HepG2 (cell line): ENCODE measurements around the gene LRRC39. TPM values are rescaled to one million over a fixed set of nuclear protein-coding genes. Genes with fewer than 3 reads are reported as not detected.

Experiments used
- ATAC-seq: fragments of 200-7000 bp; cut with Tn5 transposase; 3 replicates; pipeline ENCODE4 v1.9.1; 2020; ENCODE audit warnings: mild to moderate bottlenecking, moderate library complexity
- BruUV-seq: library from RNA; stranded (reverse); fragments of 400-500 nt; replicated peaks from 2 replicates; lab custom pipeline; 2021; lab: Mats Ljungman, UMichigan
- CTCF ChIA-PET: fragments of 300-600 bp; formaldehyde crosslinking; extraction: SDS; loops from one replicate; lab custom pipeline; 2021; ENCODE audit warnings: low total read pairs, inconsistent platforms, low intra/inter-chr PET ratio; lab: Yijun Ruan, JAX
- POLR2A ChIA-PET: fragments of 350-600 bp; sonication (Branson Sonifier 250); formaldehyde crosslinking; loops from one replicate; lab custom pipeline; 2020; ENCODE audit warnings: antibody characterized with exemption, inconsistent platforms; lab: Yijun Ruan, JAX
- DNase-seq: peaks from one replicate; pipeline ENCODE4 v3.0.0-alpha.2; 2015; ENCODE audit warnings: low spot score
- FAIRE-seq: peaks from 3 replicates; lab custom pipeline; 2011; peaks lifted over from hg19 to GRCh38; lab: Jason Lieb, UNC
- H2AFZ ChIP-seq: one replicate; pipeline ENCODE4 v1.6.1; 2011; ENCODE audit warnings: low read length, inconsistent platforms
- H3K27ac ChIP-seq: fragments of 300-600 bp; 3 replicates; pipeline ENCODE4 v1.8.0; 2011; ENCODE audit warnings: mixed run types, mild to moderate bottlenecking, mixed read lengths, low read length, inconsistent platforms; ENCODE audit not compliant: insufficient read depth; ENCODE audit errors: extremely low read length
- H3K27me3 ChIP-seq, 2 experiments: fragments of 200-600 bp in 1 of 2; 2 replicates in 1 of 2; 3 replicates in 1 of 2; pipeline versions ENCODE4 v1.6.0 to v1.8.0; 2011; ENCODE audit warnings: low read length in 2 of 2, mild to moderate bottlenecking in 2 of 2, moderate library complexity in 2 of 2, inconsistent platforms in 1 of 2; ENCODE audit not compliant: insufficient read depth in 2 of 2, control insufficient read depth in 1 of 2
- H3K36me3 ChIP-seq, 2 experiments: fragments of 200-600 bp in 1 of 2; replicated peaks in 1 of 2; 2 replicates in 1 of 2; 3 replicates in 1 of 2; pipeline versions ENCODE4 v1.5.1 to v1.8.0; 2011; ENCODE audit warnings: low read length in 2 of 2, inconsistent platforms in 1 of 2; ENCODE audit not compliant: insufficient read depth in 2 of 2, control insufficient read depth in 1 of 2
- H3K4me1 ChIP-seq: 2 replicates; pipeline ENCODE4 v1.5.1; 2012; ENCODE audit warnings: low read length, inconsistent platforms; ENCODE audit not compliant: insufficient read depth
- H3K4me2 ChIP-seq: 2 replicates; pipeline ENCODE4 v1.6.0; 2011; ENCODE audit warnings: low read depth, low read length, inconsistent platforms
- H3K4me3 ChIP-seq, 3 experiments: fragments of 200-600 bp in 1 of 3; sonication (generic), shearing (Covaris generic) in 1 of 3; replicated peaks in 1 of 3; 2 replicates each; pipeline ENCODE4 v1.5.1; 2011 to 2016; ENCODE audit warnings: low read length in 3 of 3, inconsistent platforms in 2 of 3, low read depth in 2 of 3, mild to moderate bottlenecking in 2 of 3, control low read depth in 1 of 3, mixed read lengths in 1 of 3; ENCODE audit not compliant: insufficient read depth in 1 of 3
- H3K79me2 ChIP-seq: one replicate; pipeline ENCODE4 v1.6.1; 2011; ENCODE audit warnings: low read length, inconsistent platforms; ENCODE audit not compliant: insufficient read depth
- H3K9ac ChIP-seq: 2 replicates; pipeline ENCODE4 v1.6.0; 2011; ENCODE audit warnings: mild to moderate bottlenecking, low read depth, low read length, inconsistent platforms; ENCODE audit not compliant: insufficient read depth
- H3K9me3 ChIP-seq: 2 replicates; pipeline ENCODE4 v1.5.1; 2012; ENCODE audit warnings: mild to moderate bottlenecking, low read length
- H4K20me1 ChIP-seq: 2 replicates; pipeline ENCODE4 v1.6.0; 2011; ENCODE audit warnings: inconsistent platforms, mild to moderate bottlenecking, low read length, moderate library complexity; ENCODE audit not compliant: insufficient read depth
- CCAR2 ChIP-seq: fragments of 200-400 bp; formaldehyde crosslinking; optimal IDR thresholded peaks from 2 replicates; pipeline ENCODE3; 2018; ENCODE audit warnings: low read depth, mild to moderate bottlenecking, low read length, moderate library complexity
- FOXK1 ChIP-seq: sonication (generic); formaldehyde crosslinking; IDR thresholded peaks from 2 replicates; pipeline ENCODE4 v1.4.0; 2020; ENCODE audit warnings: low read depth, missing genetic modification reagents, borderline replicate concordance
- KLF6 ChIP-seq: IDR thresholded peaks from 2 replicates; pipeline ENCODE4 v1.8.0; 2016; ENCODE audit warnings: missing biosample characterization, missing genetic modification reagents
- PITX1 ChIP-seq: sonication (generic); formaldehyde crosslinking; IDR thresholded peaks from 2 replicates; pipeline ENCODE4 v1.5.1; 2020; ENCODE audit warnings: mild to moderate bottlenecking, missing genetic modification reagents
- POLR2G ChIP-seq: fragments of 200-400 bp; formaldehyde crosslinking; IDR thresholded peaks from 2 replicates; pipeline ENCODE4 v1.6.1; 2018; ENCODE audit warnings: mild to moderate bottlenecking, low read depth, low read length, moderate library complexity
- PTBP1 ChIP-seq: fragments of 200-400 bp; formaldehyde crosslinking; IDR thresholded peaks from 2 replicates; pipeline ENCODE4 v1.6.1; 2018; ENCODE audit warnings: low read length, low read depth; ENCODE audit not compliant: poor library complexity, severe bottlenecking
- RBFOX2 ChIP-seq: fragments of 200-400 bp; formaldehyde crosslinking; IDR thresholded peaks from 2 replicates; pipeline ENCODE4 v1.6.1; 2017; ENCODE audit warnings: low read depth, mild to moderate bottlenecking, low read length
- SIN3A ChIP-seq: IDR thresholded peaks from 2 replicates; pipeline ENCODE4 v1.6.1; 2011; ENCODE audit warnings: low read depth, mild to moderate bottlenecking, control low read depth, low read length, borderline replicate concordance
- SKI ChIP-seq: fragments of 450-650 bp; IDR thresholded peaks from one replicate; pipeline ENCODE4 v1.6.1; 2018; ENCODE audit warnings: mild to moderate bottlenecking; ENCODE audit not compliant: partially characterized antibody
- SP4 ChIP-seq: sonication (generic); formaldehyde crosslinking; IDR thresholded peaks from 2 replicates; pipeline ENCODE4 v1.8.1; 2023; ENCODE audit warnings: mild to moderate bottlenecking, missing genetic modification reagents
- TSC22D2 ChIP-seq: sonication (generic); formaldehyde crosslinking; IDR thresholded peaks from 2 replicates; pipeline ENCODE4 v1.5.1; 2020; ENCODE audit warnings: missing genetic modification reagents, mild to moderate bottlenecking, borderline replicate concordance
- ZBTB7A ChIP-seq: sonication (generic); formaldehyde crosslinking; IDR thresholded peaks from 2 replicates; pipeline ENCODE4 v1.8.0; 2022; ENCODE audit warnings: mild to moderate bottlenecking, missing genetic modification reagents
- ZNF496 ChIP-seq: sonication (generic); formaldehyde crosslinking; IDR thresholded peaks from 2 replicates; pipeline ENCODE4 v1.8.1; 2023; ENCODE audit warnings: mild to moderate bottlenecking, moderate library complexity, missing genetic modification reagents; ENCODE audit not compliant: insufficient replicate concordance
- ZSCAN25 ChIP-seq: sonication (generic); formaldehyde crosslinking; IDR thresholded peaks from 2 replicates; pipeline ENCODE4 v1.8.0; 2022; ENCODE audit warnings: mild to moderate bottlenecking, missing genetic modification reagents
- WGBS: methylation state at CpG from one replicate; pipeline ENCODE4 v1.1.6; 2017; ENCODE audit warnings: low lambda C conversion rate; 5-methylcytosine and 5-hydroxymethylcytosine counted together
- in situ Hi-C: cut with HindIII; loops from 2 replicates; pipeline ENCODE4 v1.10.0; 2017; ENCODE audit warnings: low pct_unique_long_range_greater_than_20kb; ENCODE audit not compliant: extremely low pct_ligation_motif_present
- intact Hi-C: fragments of 100-400 bp; cut with micrococcal nuclease; formaldehyde crosslinking; loops from one replicate; pipeline ENCODE4 v1.10.0; 2022; ENCODE audit not compliant: unreplicated experiment
- polyA plus RNA-seq, 8 experiments: library from polyadenylated mRNA; depleted of rRNA in 3 of 8; stranded (reverse) in 7 of 8; unstranded in 1 of 8; fragments of >200 nt; fragmentation: Illumina TruSeq in 4 of 8; extraction: Trizol in 4 of 8; gene quantifications; 2 replicates each; pipeline versions ENCODE4 v1.2.1 to v1.2.3, GENCODE V29; 2011 to 2016; ENCODE audit warnings: low read depth in 4 of 8, missing spikeins in 1 of 8, mixed read lengths in 1 of 8; ENCODE audit not compliant: insufficient read depth in 1 of 8
- total RNA-seq, 5 experiments: library from RNA; depleted of rRNA; stranded (reverse); fragments of >200 nt; fragmentation: Illumina TruSeq; extraction: Trizol; gene quantifications; 2 replicates each; pipeline ENCODE4 v1.2.3, GENCODE V29; 2016; ENCODE audit warnings: low read depth in 1 of 5
- TF ChIP-seq, protein P1 (sequence below): sonication (generic); formaldehyde crosslinking; IDR thresholded peaks from 2 replicates; pipeline ENCODE4 v1.4.0; 2020; ENCODE audit warnings: mild to moderate bottlenecking, low read depth, missing genetic modification reagents
- TF ChIP-seq, protein P2 (sequence below): sonication (generic); formaldehyde crosslinking; IDR thresholded peaks from 2 replicates; pipeline ENCODE4 v1.5.0; 2020; ENCODE audit warnings: mild to moderate bottlenecking, missing genetic modification reagents

Gene LRRC39
- total and polyA plus RNA-seq, 2 of the 13 experiments (the other 11 are each of a cell fraction or from before 2014, with no cell fraction given) = 0.07 to 0.32 TPM

DNA sequence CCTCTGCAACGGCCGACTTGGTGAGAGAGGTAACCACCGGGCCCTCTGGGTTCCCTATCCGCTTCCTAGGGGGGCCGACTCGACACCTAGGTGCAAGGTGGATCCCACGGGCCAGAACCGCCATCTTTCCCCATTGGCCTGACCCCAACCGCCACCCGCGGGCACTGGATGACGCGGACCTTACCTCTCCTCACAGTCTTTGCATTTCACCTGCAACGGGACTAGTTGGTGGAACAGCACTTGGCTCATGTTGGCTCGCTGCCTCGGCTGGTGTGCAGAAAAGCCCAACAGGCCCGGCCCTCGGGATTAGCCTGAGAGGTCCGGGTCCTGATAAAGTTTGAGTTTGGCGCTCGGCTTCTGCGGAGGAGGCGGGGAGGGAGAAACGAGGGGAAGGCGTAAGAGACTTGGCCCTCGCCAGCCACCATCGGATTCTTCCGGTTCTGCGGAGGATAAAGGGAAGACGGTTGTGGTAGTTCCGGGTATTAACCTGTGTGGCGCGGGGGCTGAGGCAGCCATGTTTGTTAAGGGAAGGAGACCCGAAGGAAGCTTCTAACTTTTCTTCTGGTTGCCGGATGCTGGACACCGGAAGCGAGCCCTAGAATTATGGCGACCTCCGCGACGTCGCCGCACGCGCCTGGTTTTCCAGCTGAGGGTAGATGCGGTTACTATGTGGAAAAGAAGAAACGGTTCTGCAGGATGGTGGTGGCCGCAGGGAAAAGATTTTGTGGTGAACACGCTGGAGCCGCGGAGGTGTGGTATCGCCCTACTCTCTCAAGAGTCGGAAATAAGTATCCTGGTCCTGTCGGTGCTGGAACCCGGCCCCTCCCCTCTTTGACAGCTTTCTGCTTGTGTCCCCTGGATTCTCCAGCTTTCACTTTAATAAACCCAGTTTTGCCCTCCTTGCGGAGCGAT is 45.2 kb downstream of the LRRC39 start, which contains the start of the genes SASS6 and TRMT13 (continued):
- peak; percentile 98 for TF ChIP-seq SIN3A
- no peak for TF ChIP-seq ZNF496 (CRISPR knock-in tag)
- TF ChIP-seq, protein P1, sequence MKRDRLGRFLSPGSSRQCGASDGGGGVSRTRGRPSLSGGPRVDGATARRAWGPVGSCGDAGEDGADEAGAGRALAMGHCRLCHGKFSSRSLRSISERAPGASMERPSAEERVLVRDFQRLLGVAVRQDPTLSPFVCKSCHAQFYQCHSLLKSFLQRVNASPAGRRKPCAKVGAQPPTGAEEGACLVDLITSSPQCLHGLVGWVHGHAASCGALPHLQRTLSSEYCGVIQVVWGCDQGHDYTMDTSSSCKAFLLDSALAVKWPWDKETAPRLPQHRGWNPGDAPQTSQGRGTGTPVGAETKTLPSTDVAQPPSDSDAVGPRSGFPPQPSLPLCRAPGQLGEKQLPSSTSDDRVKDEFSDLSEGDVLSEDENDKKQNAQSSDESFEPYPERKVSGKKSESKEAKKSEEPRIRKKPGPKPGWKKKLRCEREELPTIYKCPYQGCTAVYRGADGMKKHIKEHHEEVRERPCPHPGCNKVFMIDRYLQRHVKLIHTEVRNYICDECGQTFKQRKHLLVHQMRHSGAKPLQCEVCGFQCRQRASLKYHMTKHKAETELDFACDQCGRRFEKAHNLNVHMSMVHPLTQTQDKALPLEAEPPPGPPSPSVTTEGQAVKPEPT (CRISPR knock-in tag) = no peak
- TF ChIP-seq KLF6 (CRISPR knock-in tag) = peak; percentile 80; the same call in 1 of the 2 replicates
- peak; percentile 90 for TF ChIP-seq PITX1 (CRISPR knock-in tag)
- peak; percentile 87 for TF ChIP-seq POLR2G
- TF ChIP-seq SKI = peak; percentile 44
- TF ChIP-seq RBFOX2 = peak; percentile 72

DNA sequence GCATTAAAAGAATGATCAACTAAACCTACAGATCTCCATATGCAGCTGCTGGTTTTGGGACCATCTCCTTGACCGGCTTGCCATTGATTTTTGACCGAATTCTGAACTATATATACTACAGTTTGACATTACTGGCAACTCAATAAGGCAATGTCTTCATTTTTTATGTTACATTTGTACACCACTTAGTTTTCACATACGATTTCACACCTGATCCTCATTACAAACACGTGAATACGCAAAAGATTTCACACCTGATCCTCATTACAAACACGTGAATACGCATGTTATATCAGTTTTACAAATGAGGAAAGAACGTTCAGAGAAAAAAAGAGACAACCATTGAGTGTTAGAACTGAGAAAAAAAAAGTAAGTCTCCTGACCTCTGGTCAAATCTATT is 46.4 kb downstream of the LRRC39 start:
- CTCF ChIA-PET = no interaction called here
- BruUV-seq = no TSS peak
- Histone ChIP-seq H3K4me1 (peaks cover 40% of the 10 kb centered on the region), H2AFZ (no peak overlapping the region), H3K27ac (peak overlapping the region; percentile 87), H3K27me3 (no peaks in the 10 kb centered on the region), H3K9me3 (no peaks in the 10 kb centered on the region), H3K9ac (peak overlapping the region; percentile 81), H3K4me3 (peak overlapping the region; percentile 82 to 97 (median 95); a peak in 5 of 6 replicates), H3K79me2 (peaks cover 66% of the 10 kb centered on the region), H3K36me3 (0 out of 5 replicates have a peak, but pooled peaks cover 0 to 1% of the 10 kb centered on the region in 2 experiments), H4K20me1 (no peaks in the 10 kb centered on the region), H3K4me2 (peak overlapping the region; percentile 80)
- ATAC-seq (no peak), DNase-seq (no peak), FAIRE-seq (no peak)
- in situ Hi-C loops (no loop called here), intact Hi-C loops (loop anchor here (1.0 to 10.0 kb wide), 6 partner anchors 93 to 326 kb away; partner anchors contain the start of genes CDC14A, RTCA and SLC35A3)
- 58% methylated on average over 8 of the region's 8 CpGs for WGBS
- no peak for TF ChIP-seq TSC22D2
- TF ChIP-seq SP4 (CRISPR knock-in tag) = no peak
- no peak for TF ChIP-seq ZBTB7A (CRISPR knock-in tag)
- TF ChIP-seq, protein P2, sequence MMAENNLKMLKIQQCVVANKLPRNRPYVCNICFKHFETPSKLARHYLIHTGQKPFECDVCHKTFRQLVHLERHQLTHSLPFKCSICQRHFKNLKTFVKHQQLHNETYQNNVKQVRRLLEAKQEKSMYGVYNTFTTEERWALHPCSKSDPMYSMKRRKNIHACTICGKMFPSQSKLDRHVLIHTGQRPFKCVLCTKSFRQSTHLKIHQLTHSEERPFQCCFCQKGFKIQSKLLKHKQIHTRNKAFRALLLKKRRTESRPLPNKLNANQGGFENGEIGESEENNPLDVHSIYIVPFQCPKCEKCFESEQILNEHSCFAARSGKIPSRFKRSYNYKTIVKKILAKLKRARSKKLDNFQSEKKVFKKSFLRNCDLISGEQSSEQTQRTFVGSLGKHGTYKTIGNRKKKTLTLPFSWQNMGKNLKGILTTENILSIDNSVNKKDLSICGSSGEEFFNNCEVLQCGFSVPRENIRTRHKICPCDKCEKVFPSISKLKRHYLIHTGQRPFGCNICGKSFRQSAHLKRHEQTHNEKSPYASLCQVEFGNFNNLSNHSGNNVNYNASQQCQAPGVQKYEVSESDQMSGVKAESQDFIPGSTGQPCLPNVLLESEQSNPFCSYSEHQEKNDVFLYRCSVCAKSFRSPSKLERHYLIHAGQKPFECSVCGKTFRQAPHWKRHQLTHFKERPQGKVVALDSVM (CRISPR knock-in tag) = no peak
- no peak for TF ChIP-seq CCAR2
- no peak for TF ChIP-seq FOXK1 (CRISPR knock-in tag)
- no peak for TF ChIP-seq PTBP1
- TF ChIP-seq ZSCAN25 (CRISPR knock-in tag) = no peak
- POLR2A ChIA-PET = no interaction called here
